Measurements from ENCODE around the gene CACNA1E. TPM values are rescaled to one million over a fixed set of nuclear protein-coding genes. Genes with fewer than 3 reads are reported as not detected.

CACNA1E gene
- total and polyA plus RNA-seq, 2 of the 13 experiments (the other 11 are each of a cell fraction or from before 2014, with no cell fraction given), result not detected

GRCh38 chr1:181551249-181551648, 67.9 kb downstream of the CACNA1E start:
- Histone ChIP-seq H3K4me1 (ENCODE audit: insufficient read depth, low read length) (peaks cover 13% of the 10 kb centered on the region; the same call in 1 of the 2 replicates), H3K27ac (ENCODE audit: extremely low read length, insufficient read depth, low read length) (no peak overlapping the region), H3K27me3 (ENCODE audit: control insufficient read depth in 1 of 2, insufficient read depth in 2 of 2, low read length in 2 of 2) (peaks cover 0 to 8% of the 10 kb centered on the region in 2 experiments; a peak in 2 of 5 replicates), H3K4me2 (ENCODE audit: low read depth, low read length) (no peak overlapping the region), H2AFZ (ENCODE audit: low read length) (no peak overlapping the region), H4K20me1 (ENCODE audit: insufficient read depth, low read length) (no peaks in the 10 kb centered on the region), H3K36me3 (replicated peaks in 1 of 2; ENCODE audit: control insufficient read depth in 1 of 2, insufficient read depth in 2 of 2, low read length in 2 of 2) (no peaks in the 10 kb centered on the region), H3K9ac (ENCODE audit: insufficient read depth, low read depth, low read length) (no peak overlapping the region), H3K9me3 (ENCODE audit: low read length) (no peaks in the 10 kb centered on the region), H3K79me2 (ENCODE audit: insufficient read depth, low read length) (no peaks in the 10 kb centered on the region), H3K4me3 (replicated peaks in 1 of 3; ENCODE audit: insufficient read depth in 1 of 3, low read depth in 2 of 3, low read length in 3 of 3) (no peak overlapping the region)
- no peak for TF ChIP-seq SNAPC4 (CRISPR knock-in tag; IDR thresholded peaks at IDR 0.05)
- no peak for TF ChIP-seq TCF12 (IDR thresholded peaks at IDR 0.05)
- no peak for TF ChIP-seq TCF12 (CRISPR knock-in tag; IDR thresholded peaks at IDR 0.05)
- TF ChIP-seq ZBTB39 (CRISPR knock-in tag; IDR thresholded peaks at IDR 0.05), result no peak
- no peak for TF ChIP-seq ZNF274 (CRISPR knock-in tag; IDR thresholded peaks at IDR 0.05)
- TF ChIP-seq PRMT3 (CRISPR knock-in tag; IDR thresholded peaks at IDR 0.05; ENCODE audit: borderline replicate concordance, low read depth), result no peak
- ATAC-seq (no peak), DNase-seq (ENCODE audit: low spot score) (no peak), FAIRE-seq (no peak)
- in situ Hi-C loops (cut with HindIII; ENCODE audit: extremely low pct_ligation_motif_present, low pct_unique_long_range_greater_than_20kb), result no loop called here
- intact Hi-C loops (cut with micrococcal nuclease; ENCODE audit: unreplicated experiment), result no loop called here
- BruUV-seq (replicated peaks), result no TSS peak
- POLR2A ChIA-PET, result no interaction called here
- CTCF ChIA-PET (ENCODE audit: low intra/inter-chr PET ratio, low total read pairs), result no interaction called here
- WGBS (ENCODE audit: low lambda C conversion rate), result 0% methylated on average over 4 of the region's 6 CpGs

Measured in HepG2 (cell line).